ENCODE data around the gene GPC6. TPM values are rescaled to one million over a fixed set of nuclear protein-coding genes. Genes with fewer than 3 reads are reported as not detected.

The GPC6 gene
- total RNA-seq, 4 donors from 2014 or later: 6.7 to 67.2 (median 11.1) TPM

- intact Hi-C loops (cut with DNase I; ENCODE audit: low total_unique reads): no loop called here
- no peak for TF ChIP-seq POLR2A (IDR thresholded peaks at IDR 0.05)
- TF ChIP-seq, protein P1, sequence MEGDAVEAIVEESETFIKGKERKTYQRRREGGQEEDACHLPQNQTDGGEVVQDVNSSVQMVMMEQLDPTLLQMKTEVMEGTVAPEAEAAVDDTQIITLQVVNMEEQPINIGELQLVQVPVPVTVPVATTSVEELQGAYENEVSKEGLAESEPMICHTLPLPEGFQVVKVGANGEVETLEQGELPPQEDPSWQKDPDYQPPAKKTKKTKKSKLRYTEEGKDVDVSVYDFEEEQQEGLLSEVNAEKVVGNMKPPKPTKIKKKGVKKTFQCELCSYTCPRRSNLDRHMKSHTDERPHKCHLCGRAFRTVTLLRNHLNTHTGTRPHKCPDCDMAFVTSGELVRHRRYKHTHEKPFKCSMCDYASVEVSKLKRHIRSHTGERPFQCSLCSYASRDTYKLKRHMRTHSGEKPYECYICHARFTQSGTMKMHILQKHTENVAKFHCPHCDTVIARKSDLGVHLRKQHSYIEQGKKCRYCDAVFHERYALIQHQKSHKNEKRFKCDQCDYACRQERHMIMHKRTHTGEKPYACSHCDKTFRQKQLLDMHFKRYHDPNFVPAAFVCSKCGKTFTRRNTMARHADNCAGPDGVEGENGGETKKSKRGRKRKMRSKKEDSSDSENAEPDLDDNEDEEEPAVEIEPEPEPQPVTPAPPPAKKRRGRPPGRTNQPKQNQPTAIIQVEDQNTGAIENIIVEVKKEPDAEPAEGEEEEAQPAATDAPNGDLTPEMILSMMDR (IDR thresholded peaks at IDR 0.05): no peak
- no peak for DNase-seq
- Histone ChIP-seq H3K27ac (no peak overlapping the region), H3K9me3 (no peaks in the 10 kb centered on the region), H3K27me3 (no peaks in the 10 kb centered on the region), H3K36me3 (no peaks in the 10 kb centered on the region), H3K4me3 (no peak overlapping the region), H3K4me1 (no peaks in the 10 kb centered on the region)
Measured at GRCh38 chr13:93716623-93717022, 490.0 kb downstream of the GPC6 start.

DNA sequence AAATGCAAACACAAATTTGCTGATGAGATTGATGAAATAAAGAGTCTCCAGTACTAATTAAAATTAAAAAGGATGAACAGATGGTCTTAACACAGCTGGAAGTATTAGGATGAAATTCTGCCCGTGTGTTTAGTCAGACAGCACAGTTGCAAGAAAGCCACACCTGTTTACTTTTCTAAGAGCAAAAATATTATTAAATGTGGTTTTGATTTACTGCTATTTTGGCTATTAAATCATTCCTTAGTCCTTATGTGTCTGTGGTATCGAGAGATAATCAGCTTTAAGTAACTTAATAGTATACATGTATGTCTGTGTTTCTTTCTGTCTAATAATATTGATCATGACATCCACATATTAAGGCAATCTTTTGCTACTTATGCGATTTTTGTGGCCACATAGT, 494.9 kb downstream of the GPC6 start:
- no peaks in the 10 kb centered on the region for H3K36me3 ChIP-seq
- H3K27ac ChIP-seq: no peak overlapping the region
- DNase-seq: no peak
- H3K4me1 ChIP-seq: no peaks in the 10 kb centered on the region
- no peaks in the 10 kb centered on the region for H3K27me3 ChIP-seq
- intact Hi-C loops (cut with DNase I; ENCODE audit: low total_unique reads): no loop called here
- TF ChIP-seq, protein P1 (IDR thresholded peaks at IDR 0.05): no peak
- TF ChIP-seq POLR2A (IDR thresholded peaks at IDR 0.05): no peak
- no peaks in the 10 kb centered on the region for H3K9me3 ChIP-seq
- no peak overlapping the region for H3K4me3 ChIP-seq

DNA sequence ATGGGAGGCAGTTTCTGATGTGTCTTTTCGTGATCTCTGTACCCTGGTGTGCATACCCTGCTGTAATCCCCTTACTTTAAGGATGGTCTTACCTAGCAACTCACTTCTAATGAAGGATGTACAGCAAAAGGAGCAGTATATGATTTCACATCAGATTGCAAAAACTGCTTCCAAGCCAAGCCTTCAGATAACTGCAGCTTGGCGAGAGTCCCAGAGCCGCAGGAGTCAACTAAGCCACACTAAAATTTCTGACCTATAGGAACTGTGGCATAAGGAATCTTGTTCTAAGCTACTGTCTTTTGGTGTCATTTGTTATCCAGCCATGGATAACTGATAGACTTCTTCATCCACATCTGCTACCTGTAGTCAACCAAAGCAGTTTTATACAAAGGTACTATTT, 496.7 kb downstream of the GPC6 start:
- H3K9me3 ChIP-seq: no peaks in the 10 kb centered on the region
- intact Hi-C loops (cut with DNase I; ENCODE audit: low total_unique reads): no loop called here

GRCh38 chr13:93724187-93724586, 497.6 kb downstream of the GPC6 start:
- H3K4me3 ChIP-seq: no peak overlapping the region
- H3K27ac ChIP-seq: no peak overlapping the region
- no peak for TF ChIP-seq POLR2A (IDR thresholded peaks at IDR 0.05)
- TF ChIP-seq, protein P1 (IDR thresholded peaks at IDR 0.05): no peak
- DNase-seq: no peak
- intact Hi-C loops (cut with DNase I; ENCODE audit: low total_unique reads): no loop called here
- no peaks in the 10 kb centered on the region for H3K27me3 ChIP-seq
- H3K9me3 ChIP-seq: no peaks in the 10 kb centered on the region
- H3K4me1 ChIP-seq: no peaks in the 10 kb centered on the region
- H3K36me3 ChIP-seq: no peaks in the 10 kb centered on the region

More for the DNA sequence above, 496.7 kb downstream of the GPC6 start:
- H3K27ac ChIP-seq: no peak overlapping the region
- H3K4me1 ChIP-seq: no peaks in the 10 kb centered on the region
- no peak for DNase-seq
- no peak overlapping the region for H3K4me3 ChIP-seq
- no peaks in the 10 kb centered on the region for H3K27me3 ChIP-seq
- H3K36me3 ChIP-seq: no peaks in the 10 kb centered on the region
- TF ChIP-seq, protein P1 (IDR thresholded peaks at IDR 0.05): no peak
- TF ChIP-seq POLR2A (IDR thresholded peaks at IDR 0.05): no peak

DNA sequence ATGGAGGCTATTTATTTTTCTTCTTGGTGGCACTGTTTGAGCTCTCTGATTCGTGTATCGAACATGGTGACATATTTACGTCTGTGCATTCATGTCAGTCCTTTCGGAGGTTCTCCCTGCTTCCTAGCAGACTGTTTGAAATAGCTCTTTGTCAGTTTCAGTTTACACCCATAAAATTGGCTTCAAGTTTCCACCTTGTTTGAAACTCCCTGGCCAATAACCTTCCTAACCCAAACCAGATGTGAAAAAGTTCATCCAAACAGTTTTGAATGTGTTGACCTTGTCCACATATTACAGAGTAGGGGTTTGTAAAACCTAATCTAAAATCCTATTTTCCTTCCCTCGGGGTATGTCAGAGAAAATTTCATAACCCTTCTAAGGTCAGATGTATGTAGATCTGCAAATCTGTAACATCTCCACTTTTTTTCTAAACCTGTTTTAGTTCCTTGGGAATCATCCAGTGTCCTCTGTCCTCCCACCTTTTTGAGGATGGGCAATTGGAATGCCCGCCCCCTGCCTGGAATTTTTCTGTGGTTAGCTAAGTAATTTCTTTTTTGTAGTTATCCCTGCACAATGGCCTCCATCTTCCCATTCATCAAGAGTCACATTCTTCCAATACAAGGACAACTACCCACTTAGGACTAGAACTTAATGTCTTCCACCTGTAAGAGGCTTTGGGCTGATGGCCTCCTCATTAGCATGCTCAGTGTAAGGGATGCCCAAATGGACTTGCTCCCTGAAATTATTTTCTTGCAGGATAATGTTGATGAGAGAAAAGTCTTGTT, 499.8 kb downstream of the GPC6 start:
- TF ChIP-seq, protein P1 (IDR thresholded peaks at IDR 0.05): no peak
- no peak for TF ChIP-seq POLR2A (IDR thresholded peaks at IDR 0.05)
- no peak overlapping the region for H3K4me3 ChIP-seq

More for the DNA sequence above, 499.8 kb downstream of the GPC6 start:
- Histone ChIP-seq H3K27me3 (no peaks in the 10 kb centered on the region), H3K9me3 (no peaks in the 10 kb centered on the region), H3K4me1 (no peaks in the 10 kb centered on the region), H3K36me3 (no peaks in the 10 kb centered on the region), H3K27ac (no peak overlapping the region)
- DNase-seq: no peak
- intact Hi-C loops (cut with DNase I; ENCODE audit: low total_unique reads): no loop called here

All from uterus (tissue), 4 donors.